ENCODE data around the gene SKOR2. TPM values are rescaled to one million over a fixed set of nuclear protein-coding genes. Genes with fewer than 3 reads are reported as not detected.

The SKOR2 gene
- total and polyA plus RNA-seq, 9 of the 15 experiments (the other 6 are each of a cell fraction or from before 2014, with no cell fraction given): not detected

DNA sequence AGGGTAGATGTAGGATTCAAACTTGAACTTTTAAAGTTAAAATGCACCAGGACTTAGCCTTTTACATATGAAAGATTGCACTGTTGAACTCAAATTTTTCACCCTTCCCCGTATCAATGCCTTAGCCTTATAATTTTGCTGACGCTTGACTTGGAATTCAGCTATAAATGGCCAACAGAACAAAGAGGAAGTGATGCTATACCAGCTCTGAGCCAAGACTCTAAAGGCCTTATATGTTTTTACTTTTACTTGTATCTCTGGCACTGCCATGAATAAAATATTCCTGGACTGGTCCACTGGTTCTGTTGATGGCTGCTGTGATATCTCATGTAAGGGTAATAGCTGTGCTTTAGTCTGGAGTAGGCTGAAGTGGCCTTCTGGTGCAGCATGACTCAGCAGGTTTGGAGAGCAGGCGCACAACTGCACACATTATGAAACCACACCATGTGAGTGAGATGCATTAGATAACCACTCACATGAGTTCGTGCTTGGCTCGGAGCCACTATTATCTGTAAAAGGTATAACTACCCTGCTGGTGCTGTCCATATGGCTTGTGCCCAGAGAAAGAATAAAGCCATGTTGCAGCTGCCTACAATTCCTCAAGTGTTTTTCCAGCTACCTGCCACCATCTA is 66.9 kb downstream of the SKOR2 start (continued):
- TF ChIP-seq, protein P1, sequence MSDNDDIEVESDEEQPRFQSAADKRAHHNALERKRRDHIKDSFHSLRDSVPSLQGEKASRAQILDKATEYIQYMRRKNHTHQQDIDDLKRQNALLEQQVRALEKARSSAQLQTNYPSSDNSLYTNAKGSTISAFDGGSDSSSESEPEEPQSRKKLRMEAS (CRISPR knock-in tag; IDR thresholded peaks at IDR 0.05): no peak
- TF ChIP-seq KDM1A (IDR thresholded peaks at IDR 0.05) (no peak), STAT5B (CRISPR knock-in tag; IDR thresholded peaks at IDR 0.05) (no peak), ETV5 (CRISPR knock-in tag; IDR thresholded peaks at IDR 0.05; ENCODE audit: low read depth) (no peak), CBX8 (IDR thresholded peaks at IDR 0.05; ENCODE audit: borderline replicate concordance, extremely low read depth, low read depth, low read length, poor library complexity, severe bottlenecking) (no peak), MAFG (tag; conservative IDR thresholded peaks at IDR 0.05) (peak; percentile 99), ZNF124 (CRISPR knock-in tag; IDR thresholded peaks at IDR 0.05) (no peak), RBM39 (optimal IDR thresholded peaks at IDR 0.05; ENCODE audit: low read depth, low read length) (no peak), FOXJ2 (tag; IDR thresholded peaks at IDR 0.05) (no peak; the same call in 1 of the 2 replicates), ZNF175 (CRISPR knock-in tag; IDR thresholded peaks at IDR 0.05; ENCODE audit: low read depth) (no peak), FOSL1 (tag; conservative IDR thresholded peaks at IDR 0.05) (peak; percentile 52; the same call in 1 of the 2 replicates), CEBPB (tag; IDR thresholded peaks at IDR 0.05) (peak; percentile 88), ZKSCAN3 (CRISPR knock-in tag; IDR thresholded peaks at IDR 0.05) (no peak)
- TF ChIP-seq, protein P2, sequence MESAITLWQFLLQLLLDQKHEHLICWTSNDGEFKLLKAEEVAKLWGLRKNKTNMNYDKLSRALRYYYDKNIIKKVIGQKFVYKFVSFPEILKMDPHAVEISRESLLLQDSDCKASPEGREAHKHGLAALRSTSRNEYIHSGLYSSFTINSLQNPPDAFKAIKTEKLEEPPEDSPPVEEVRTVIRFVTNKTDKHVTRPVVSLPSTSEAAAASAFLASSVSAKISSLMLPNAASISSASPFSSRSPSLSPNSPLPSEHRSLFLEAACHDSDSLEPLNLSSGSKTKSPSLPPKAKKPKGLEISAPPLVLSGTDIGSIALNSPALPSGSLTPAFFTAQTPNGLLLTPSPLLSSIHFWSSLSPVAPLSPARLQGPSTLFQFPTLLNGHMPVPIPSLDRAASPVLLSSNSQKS (CRISPR knock-in tag; IDR thresholded peaks at IDR 0.05): no peak
- TF ChIP-seq, protein P3, sequence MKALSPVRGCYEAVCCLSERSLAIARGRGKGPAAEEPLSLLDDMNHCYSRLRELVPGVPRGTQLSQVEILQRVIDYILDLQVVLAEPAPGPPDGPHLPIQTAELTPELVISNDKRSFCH (CRISPR knock-in tag; IDR thresholded peaks at IDR 0.05): no peak
- TF ChIP-seq, protein P3 (tag; IDR thresholded peaks at IDR 0.05): no peak
- TF ChIP-seq, protein P4, sequence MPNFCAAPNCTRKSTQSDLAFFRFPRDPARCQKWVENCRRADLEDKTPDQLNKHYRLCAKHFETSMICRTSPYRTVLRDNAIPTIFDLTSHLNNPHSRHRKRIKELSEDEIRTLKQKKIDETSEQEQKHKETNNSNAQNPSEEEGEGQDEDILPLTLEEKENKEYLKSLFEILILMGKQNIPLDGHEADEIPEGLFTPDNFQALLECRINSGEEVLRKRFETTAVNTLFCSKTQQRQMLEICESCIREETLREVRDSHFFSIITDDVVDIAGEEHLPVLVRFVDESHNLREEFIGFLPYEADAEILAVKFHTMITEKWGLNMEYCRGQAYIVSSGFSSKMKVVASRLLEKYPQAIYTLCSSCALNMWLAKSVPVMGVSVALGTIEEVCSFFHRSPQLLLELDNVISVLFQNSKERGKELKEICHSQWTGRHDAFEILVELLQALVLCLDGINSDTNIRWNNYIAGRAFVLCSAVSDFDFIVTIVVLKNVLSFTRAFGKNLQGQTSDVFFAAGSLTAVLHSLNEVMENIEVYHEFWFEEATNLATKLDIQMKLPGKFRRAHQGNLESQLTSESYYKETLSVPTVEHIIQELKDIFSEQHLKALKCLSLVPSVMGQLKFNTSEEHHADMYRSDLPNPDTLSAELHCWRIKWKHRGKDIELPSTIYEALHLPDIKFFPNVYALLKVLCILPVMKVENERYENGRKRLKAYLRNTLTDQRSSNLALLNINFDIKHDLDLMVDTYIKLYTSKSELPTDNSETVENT (CRISPR knock-in tag; IDR thresholded peaks at IDR 0.05): no peak
- TF ChIP-seq, protein P5, sequence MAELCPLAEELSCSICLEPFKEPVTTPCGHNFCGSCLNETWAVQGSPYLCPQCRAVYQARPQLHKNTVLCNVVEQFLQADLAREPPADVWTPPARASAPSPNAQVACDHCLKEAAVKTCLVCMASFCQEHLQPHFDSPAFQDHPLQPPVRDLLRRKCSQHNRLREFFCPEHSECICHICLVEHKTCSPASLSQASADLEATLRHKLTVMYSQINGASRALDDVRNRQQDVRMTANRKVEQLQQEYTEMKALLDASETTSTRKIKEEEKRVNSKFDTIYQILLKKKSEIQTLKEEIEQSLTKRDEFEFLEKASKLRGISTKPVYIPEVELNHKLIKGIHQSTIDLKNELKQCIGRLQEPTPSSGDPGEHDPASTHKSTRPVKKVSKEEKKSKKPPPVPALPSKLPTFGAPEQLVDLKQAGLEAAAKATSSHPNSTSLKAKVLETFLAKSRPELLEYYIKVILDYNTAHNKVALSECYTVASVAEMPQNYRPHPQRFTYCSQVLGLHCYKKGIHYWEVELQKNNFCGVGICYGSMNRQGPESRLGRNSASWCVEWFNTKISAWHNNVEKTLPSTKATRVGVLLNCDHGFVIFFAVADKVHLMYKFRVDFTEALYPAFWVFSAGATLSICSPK (IDR thresholded peaks at IDR 0.05; ENCODE audit: borderline replicate concordance): no peak
- TF ChIP-seq, protein P6, sequence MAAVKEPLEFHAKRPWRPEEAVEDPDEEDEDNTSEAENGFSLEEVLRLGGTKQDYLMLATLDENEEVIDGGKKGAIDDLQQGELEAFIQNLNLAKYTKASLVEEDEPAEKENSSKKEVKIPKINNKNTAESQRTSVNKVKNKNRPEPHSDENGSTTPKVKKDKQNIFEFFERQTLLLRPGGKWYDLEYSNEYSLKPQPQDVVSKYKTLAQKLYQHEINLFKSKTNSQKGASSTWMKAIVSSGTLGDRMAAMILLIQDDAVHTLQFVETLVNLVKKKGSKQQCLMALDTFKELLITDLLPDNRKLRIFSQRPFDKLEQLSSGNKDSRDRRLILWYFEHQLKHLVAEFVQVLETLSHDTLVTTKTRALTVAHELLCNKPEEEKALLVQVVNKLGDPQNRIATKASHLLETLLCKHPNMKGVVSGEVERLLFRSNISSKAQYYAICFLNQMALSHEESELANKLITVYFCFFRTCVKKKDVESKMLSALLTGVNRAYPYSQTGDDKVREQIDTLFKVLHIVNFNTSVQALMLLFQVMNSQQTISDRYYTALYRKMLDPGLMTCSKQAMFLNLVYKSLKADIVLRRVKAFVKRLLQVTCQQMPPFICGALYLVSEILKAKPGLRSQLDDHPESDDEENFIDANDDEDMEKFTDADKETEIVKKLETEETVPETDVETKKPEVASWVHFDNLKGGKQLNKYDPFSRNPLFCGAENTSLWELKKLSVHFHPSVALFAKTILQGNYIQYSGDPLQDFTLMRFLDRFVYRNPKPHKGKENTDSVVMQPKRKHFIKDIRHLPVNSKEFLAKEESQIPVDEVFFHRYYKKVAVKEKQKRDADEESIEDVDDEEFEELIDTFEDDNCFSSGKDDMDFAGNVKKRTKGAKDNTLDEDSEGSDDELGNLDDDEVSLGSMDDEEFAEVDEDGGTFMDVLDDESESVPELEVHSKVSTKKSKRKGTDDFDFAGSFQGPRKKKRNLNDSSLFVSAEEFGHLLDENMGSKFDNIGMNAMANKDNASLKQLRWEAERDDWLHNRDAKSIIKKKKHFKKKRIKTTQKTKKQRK (IDR thresholded peaks at IDR 0.05; ENCODE audit: borderline replicate concordance, low read depth, low read length): peak; percentile 82; the same call in 1 of the 2 replicates
